DMS153 (cell line): ENCODE measurements around the gene ASPN.
"Not testable (repeated sequence)": the region's sequence is repeated elsewhere in the genome, so short reads cannot be mapped to it uniquely, and the experiment has no call there.

Experiments used
- DNase-seq: peaks from one replicate; lab custom pipeline; 2025; lab: John Stamatoyannopoulos, UW

Gene ASPN

DNA sequence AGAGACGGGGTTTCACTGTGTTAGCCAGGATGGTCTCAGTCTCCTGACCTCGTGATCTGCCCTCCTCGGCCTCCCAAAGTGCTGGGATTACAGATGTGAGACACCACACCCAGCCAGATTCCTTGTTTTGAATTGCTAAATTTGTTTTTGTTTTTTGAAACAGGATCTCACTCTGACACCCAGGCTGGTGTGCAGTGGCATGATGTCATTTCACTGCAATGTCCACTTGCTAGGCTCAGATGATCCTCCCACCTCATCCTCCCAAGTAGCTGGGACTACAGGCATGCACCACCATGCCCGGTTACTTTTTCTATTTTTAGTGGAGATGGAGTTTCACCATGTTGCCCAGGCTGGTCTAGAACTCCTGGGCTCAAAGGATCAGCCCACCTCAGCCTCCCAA, 71.1 kb downstream of the ASPN start:
- not testable (repeated sequence) for DNase-seq

DNA sequence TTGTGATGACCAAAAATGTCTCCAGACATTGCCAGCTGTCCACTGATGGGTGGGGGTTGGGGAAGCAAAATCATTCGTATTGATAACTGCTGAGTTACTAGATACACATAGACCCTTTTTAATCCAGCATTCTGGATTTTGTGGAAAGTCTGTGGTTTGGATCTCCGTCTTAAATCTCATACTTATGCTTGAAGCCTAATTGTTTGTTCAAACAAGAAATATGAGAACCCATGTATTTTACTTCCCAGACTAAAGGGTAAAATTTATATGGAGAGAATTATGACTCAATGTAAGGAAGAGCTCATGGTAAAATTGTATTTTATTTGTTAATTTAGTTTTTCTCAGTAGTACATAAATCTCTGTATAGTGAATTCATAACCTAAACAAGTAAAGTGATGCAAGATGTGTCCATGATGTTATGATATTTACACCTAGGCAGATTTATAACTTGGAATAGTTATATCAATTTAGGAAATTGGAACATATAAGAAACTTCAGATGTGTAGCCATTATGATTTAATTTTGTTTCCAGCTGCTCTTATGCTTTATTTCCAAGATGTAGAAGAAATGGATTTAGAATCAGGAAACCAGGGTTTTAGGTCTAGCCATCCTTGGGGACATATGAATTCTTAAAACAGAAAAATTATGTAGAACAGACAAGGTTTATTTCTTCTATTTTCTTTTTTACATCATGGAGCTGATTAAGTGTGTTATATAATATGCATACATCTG, 73.4 kb downstream of the ASPN start:
- DNase-seq, result no peak

DNA sequence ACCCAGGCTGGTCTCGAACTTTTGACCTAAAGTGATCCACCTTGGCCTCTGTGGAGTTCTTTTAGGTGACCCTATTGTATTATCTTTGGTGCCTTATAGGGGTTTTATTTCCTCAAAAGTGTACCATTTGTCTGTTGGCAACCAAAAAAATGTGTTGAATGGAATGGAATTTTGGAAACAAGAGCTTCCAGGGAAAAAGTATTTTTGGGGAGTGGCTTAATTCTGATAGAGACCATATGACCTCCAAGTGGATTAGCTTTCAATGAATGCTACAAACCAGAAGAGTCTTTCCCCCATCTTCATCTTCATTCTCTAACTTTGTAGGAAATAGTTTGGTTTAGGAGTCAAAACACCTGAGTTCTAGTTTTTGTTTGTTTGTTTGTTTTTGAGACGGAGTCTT, 74.5 kb downstream of the ASPN start:
- DNase-seq, result no peak

DNA sequence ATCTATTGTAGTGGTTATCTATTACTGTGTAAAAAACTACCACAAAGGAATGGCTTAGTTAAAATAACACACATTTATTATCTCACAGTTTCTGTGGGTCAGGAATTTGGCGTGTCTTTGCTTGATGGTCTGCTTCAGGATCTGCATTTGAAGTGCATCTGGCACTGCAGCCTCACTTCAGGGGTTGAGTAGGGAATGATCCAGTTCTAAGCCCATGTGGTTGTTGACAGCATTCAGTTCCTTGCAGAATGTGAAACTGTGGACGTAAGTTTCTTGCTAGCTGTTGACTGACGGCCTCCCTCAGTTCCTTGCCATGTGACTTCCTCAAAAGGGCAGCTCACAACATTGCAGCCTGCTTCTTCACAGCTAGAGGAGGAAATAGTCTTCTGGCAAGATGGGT, 75.8 kb downstream of the ASPN start:
- no peak for DNase-seq
